HepG2 (cell line): Measurements from ENCODE around the gene SHPK. TPM values are rescaled to one million over a fixed set of nuclear protein-coding genes. Genes with fewer than 3 reads are reported as not detected.

Source experiments
- ATAD3A ChIP-seq: sonication (generic); formaldehyde crosslinking; IDR thresholded peaks from 2 replicates; pipeline ENCODE4 v1.4.0; 2020; ENCODE audit warnings: missing genetic modification reagents
- BHLHE40 ChIP-seq: IDR thresholded peaks from 2 replicates; pipeline ENCODE4 v1.6.1; 2011; ENCODE audit warnings: low read length, improper control_type of control experiment
- CEBPB ChIP-seq: IDR thresholded peaks from 2 replicates; pipeline ENCODE4 v1.6.1; 2011; ENCODE audit warnings: low read depth, low read length, improper control_type of control experiment, borderline replicate concordance
- DPF2 ChIP-seq: sonication (generic); formaldehyde crosslinking; IDR thresholded peaks from 2 replicates; pipeline ENCODE4 v1.4.0; 2020; ENCODE audit warnings: mild to moderate bottlenecking, low read depth, missing genetic modification reagents, borderline replicate concordance
- FOXO1 ChIP-seq: sonication (generic); formaldehyde crosslinking; IDR thresholded peaks from 2 replicates; pipeline ENCODE4 v1.4.0; 2020; ENCODE audit warnings: missing genetic modification reagents
- HIVEP1 ChIP-seq: sonication (generic); formaldehyde crosslinking; IDR thresholded peaks from 2 replicates; pipeline ENCODE4 v1.4.0; 2020; ENCODE audit warnings: mild to moderate bottlenecking, missing genetic modification reagents
- MEIS1 ChIP-seq: sonication (generic); formaldehyde crosslinking; IDR thresholded peaks from 2 replicates; pipeline ENCODE4 v1.9.0; 2021; ENCODE audit warnings: mild to moderate bottlenecking, missing genetic modification reagents, moderate library complexity, borderline replicate concordance
- NR2F2 ChIP-seq: IDR thresholded peaks from 2 replicates; pipeline ENCODE4 v1.6.1; 2012; ENCODE audit warnings: low read depth, inconsistent platforms, borderline replicate concordance
- PHF8 ChIP-seq: sonication (generic); formaldehyde crosslinking; IDR thresholded peaks from 2 replicates; pipeline ENCODE4 v1.5.0; 2020; ENCODE audit warnings: missing genetic modification reagents
- REPIN1 ChIP-seq: sonication (generic); formaldehyde crosslinking; IDR thresholded peaks from 2 replicates; pipeline ENCODE4 v1.8.0; 2022; ENCODE audit warnings: missing genetic modification reagents, low read depth, mild to moderate bottlenecking, borderline replicate concordance
- SRSF4 ChIP-seq: fragments of 200-400 bp; formaldehyde crosslinking; IDR thresholded peaks from one replicate; pipeline ENCODE4 v1.6.1; 2018; ENCODE audit warnings: mild to moderate bottlenecking, low read depth, low read length, moderate library complexity; ENCODE audit not compliant: poor library complexity, severe bottlenecking
- ZFP90 ChIP-seq: sonication (generic); formaldehyde crosslinking; IDR thresholded peaks from 2 replicates; pipeline ENCODE4 v1.8.0; 2022; ENCODE audit warnings: missing genetic modification reagents, mild to moderate bottlenecking, inconsistent platforms, borderline replicate concordance
- ZNF10 ChIP-seq: sonication (generic); formaldehyde crosslinking; IDR thresholded peaks from 2 replicates; pipeline ENCODE4 v1.4.0; 2020; ENCODE audit warnings: mild to moderate bottlenecking, low read depth, missing genetic modification reagents, borderline replicate concordance
- ZNF180 ChIP-seq: sonication (generic); formaldehyde crosslinking; IDR thresholded peaks from 2 replicates; pipeline ENCODE4 v1.4.0; 2020; ENCODE audit warnings: low read depth, missing genetic modification reagents, borderline replicate concordance
- ZNF263 ChIP-seq: sonication (generic); formaldehyde crosslinking; IDR thresholded peaks from 2 replicates; pipeline ENCODE4 v1.4.0; 2020; ENCODE audit warnings: missing genetic modification reagents
- ZNF317 ChIP-seq: sonication (generic); formaldehyde crosslinking; IDR thresholded peaks from 2 replicates; pipeline ENCODE4 v1.5.0; 2020; ENCODE audit warnings: mild to moderate bottlenecking, missing genetic modification reagents
- ZNF33B ChIP-seq: sonication (generic); formaldehyde crosslinking; IDR thresholded peaks from 2 replicates; pipeline ENCODE4 v1.5.1; 2020; ENCODE audit warnings: mild to moderate bottlenecking, missing genetic modification reagents
- ZNF562 ChIP-seq: sonication (generic); formaldehyde crosslinking; IDR thresholded peaks from 2 replicates; pipeline ENCODE4 v1.8.0; 2022; ENCODE audit warnings: missing genetic modification reagents, borderline replicate concordance
- ZSCAN30 ChIP-seq: sonication (generic); formaldehyde crosslinking; IDR thresholded peaks from 2 replicates; pipeline ENCODE4 v1.5.0; 2020; ENCODE audit warnings: mild to moderate bottlenecking, missing genetic modification reagents
- polyA plus RNA-seq, 8 experiments: library from polyadenylated mRNA; depleted of rRNA in 3 of 8; stranded (reverse) in 7 of 8; unstranded in 1 of 8; fragments of >200 nt; fragmentation: Illumina TruSeq in 4 of 8; extraction: Trizol in 4 of 8; gene quantifications; 2 replicates each; pipeline versions ENCODE4 v1.2.1 to v1.2.3, GENCODE V29; 2011 to 2016; ENCODE audit warnings: low read depth in 4 of 8, missing spikeins in 1 of 8, mixed read lengths in 1 of 8; ENCODE audit not compliant: insufficient read depth in 1 of 8
- total RNA-seq, 5 experiments: library from RNA; depleted of rRNA; stranded (reverse); fragments of >200 nt; fragmentation: Illumina TruSeq; extraction: Trizol; gene quantifications; 2 replicates each; pipeline ENCODE4 v1.2.3, GENCODE V29; 2016; ENCODE audit warnings: low read depth in 1 of 5
- TF ChIP-seq, protein P1 (sequence below), 2 experiments: IDR thresholded peaks; 2 replicates each; pipeline ENCODE4 v1.6.1; 2011 to 2012; ENCODE audit warnings: low read length in 2 of 2, borderline replicate concordance in 1 of 2, low read depth in 1 of 2, mild to moderate bottlenecking in 1 of 2, moderate library complexity in 1 of 2
- TF ChIP-seq, protein P2 (sequence below): conservative IDR thresholded peaks from 2 replicates; pipeline ENCODE4 v1.6.1; 2018; ENCODE audit warnings: missing genetic modification reagents
- TF ChIP-seq, protein P3 (sequence below): sonication (generic); formaldehyde crosslinking; IDR thresholded peaks from 2 replicates; pipeline ENCODE4 v1.4.0; 2020; ENCODE audit warnings: mild to moderate bottlenecking, missing genetic modification reagents
- TF ChIP-seq, protein P4 (sequence below): sonication (generic); formaldehyde crosslinking; IDR thresholded peaks from 2 replicates; pipeline ENCODE4 v1.4.0; 2020; ENCODE audit warnings: missing genetic modification reagents

The SHPK gene
- total and polyA plus RNA-seq, 2 of the 13 experiments (the other 11 are each of a cell fraction or from before 2014, with no cell fraction given): 16.2 to 30.9 TPM

DNA sequence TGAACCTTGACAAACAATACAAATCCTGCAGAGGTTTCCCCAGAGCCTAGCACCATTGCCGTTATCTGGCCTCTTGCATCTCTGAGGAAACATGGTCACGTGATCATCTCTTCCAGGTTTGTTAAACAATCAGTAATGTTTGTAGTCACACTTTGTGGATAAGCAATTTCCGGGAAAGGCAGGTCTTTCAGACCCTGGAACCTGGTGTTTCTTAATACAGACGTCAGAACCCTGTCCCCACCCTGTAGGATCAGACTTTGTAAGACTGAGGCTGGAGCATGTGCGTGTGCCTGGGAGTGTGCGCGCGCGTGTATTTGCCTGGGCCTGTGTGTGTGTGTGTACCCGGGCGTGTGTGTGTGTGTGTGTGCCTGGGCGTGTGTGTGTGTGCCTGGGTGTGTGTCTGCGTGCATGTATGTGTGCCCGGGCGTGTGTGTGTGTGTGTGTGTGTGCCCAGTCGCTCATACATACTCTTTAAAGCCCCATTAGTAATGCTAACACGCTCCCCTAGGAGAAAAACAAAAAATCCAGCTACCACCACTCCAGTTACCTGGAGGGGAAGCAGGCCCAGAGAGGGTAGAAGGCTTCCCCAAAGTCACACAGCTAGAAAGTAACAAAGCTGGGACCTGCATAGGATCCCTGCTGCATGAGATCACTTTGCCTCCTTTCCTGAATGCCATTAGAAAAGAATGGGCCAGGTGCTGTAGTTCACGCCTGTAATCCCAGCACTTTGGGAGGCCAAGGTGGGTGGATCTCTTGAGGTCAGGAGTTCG, 5.9 kb upstream of the SHPK start (continued):
- TF ChIP-seq, protein P1, sequence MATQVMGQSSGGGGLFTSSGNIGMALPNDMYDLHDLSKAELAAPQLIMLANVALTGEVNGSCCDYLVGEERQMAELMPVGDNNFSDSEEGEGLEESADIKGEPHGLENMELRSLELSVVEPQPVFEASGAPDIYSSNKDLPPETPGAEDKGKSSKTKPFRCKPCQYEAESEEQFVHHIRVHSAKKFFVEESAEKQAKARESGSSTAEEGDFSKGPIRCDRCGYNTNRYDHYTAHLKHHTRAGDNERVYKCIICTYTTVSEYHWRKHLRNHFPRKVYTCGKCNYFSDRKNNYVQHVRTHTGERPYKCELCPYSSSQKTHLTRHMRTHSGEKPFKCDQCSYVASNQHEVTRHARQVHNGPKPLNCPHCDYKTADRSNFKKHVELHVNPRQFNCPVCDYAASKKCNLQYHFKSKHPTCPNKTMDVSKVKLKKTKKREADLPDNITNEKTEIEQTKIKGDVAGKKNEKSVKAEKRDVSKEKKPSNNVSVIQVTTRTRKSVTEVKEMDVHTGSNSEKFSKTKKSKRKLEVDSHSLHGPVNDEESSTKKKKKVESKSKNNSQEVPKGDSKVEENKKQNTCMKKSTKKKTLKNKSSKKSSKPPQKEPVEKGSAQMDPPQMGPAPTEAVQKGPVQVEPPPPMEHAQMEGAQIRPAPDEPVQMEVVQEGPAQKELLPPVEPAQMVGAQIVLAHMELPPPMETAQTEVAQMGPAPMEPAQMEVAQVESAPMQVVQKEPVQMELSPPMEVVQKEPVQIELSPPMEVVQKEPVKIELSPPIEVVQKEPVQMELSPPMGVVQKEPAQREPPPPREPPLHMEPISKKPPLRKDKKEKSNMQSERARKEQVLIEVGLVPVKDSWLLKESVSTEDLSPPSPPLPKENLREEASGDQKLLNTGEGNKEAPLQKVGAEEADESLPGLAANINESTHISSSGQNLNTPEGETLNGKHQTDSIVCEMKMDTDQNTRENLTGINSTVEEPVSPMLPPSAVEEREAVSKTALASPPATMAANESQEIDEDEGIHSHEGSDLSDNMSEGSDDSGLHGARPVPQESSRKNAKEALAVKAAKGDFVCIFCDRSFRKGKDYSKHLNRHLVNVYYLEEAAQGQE (IDR thresholded peaks at IDR 0.05; ENCODE audit: borderline replicate concordance in 1 of 2, low read depth in 1 of 2, low read length in 2 of 2): no peak
- no peak for TF ChIP-seq FOXO1 (CRISPR knock-in tag)
- TF ChIP-seq ZNF10 (CRISPR knock-in tag): no peak
- TF ChIP-seq ZNF317 (CRISPR knock-in tag): peak; percentile 72; the same call in 1 of the 2 replicates
- TF ChIP-seq, protein P2, sequence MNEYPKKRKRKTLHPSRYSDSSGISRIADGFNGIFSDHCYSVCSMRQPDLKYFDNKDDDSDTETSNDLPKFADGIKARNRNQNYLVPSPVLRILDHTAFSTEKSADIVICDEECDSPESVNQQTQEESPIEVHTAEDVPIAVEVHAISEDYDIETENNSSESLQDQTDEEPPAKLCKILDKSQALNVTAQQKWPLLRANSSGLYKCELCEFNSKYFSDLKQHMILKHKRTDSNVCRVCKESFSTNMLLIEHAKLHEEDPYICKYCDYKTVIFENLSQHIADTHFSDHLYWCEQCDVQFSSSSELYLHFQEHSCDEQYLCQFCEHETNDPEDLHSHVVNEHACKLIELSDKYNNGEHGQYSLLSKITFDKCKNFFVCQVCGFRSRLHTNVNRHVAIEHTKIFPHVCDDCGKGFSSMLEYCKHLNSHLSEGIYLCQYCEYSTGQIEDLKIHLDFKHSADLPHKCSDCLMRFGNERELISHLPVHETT (CRISPR knock-in tag): no peak
- TF ChIP-seq HIVEP1: no peak
- TF ChIP-seq, protein P3, sequence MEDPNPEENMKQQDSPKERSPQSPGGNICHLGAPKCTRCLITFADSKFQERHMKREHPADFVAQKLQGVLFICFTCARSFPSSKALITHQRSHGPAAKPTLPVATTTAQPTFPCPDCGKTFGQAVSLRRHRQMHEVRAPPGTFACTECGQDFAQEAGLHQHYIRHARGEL (CRISPR knock-in tag): no peak
- no peak for TF ChIP-seq REPIN1
- TF ChIP-seq ZNF562 (CRISPR knock-in tag): no peak
- no peak for TF ChIP-seq PHF8 (CRISPR knock-in tag)
- no peak for TF ChIP-seq NR2F2
- peak; percentile 84 for TF ChIP-seq BHLHE40
- no peak for TF ChIP-seq ZNF180 (CRISPR knock-in tag)
- no peak; the same call in 1 of the 2 replicates for TF ChIP-seq DPF2 (CRISPR knock-in tag)
- TF ChIP-seq, protein P4, sequence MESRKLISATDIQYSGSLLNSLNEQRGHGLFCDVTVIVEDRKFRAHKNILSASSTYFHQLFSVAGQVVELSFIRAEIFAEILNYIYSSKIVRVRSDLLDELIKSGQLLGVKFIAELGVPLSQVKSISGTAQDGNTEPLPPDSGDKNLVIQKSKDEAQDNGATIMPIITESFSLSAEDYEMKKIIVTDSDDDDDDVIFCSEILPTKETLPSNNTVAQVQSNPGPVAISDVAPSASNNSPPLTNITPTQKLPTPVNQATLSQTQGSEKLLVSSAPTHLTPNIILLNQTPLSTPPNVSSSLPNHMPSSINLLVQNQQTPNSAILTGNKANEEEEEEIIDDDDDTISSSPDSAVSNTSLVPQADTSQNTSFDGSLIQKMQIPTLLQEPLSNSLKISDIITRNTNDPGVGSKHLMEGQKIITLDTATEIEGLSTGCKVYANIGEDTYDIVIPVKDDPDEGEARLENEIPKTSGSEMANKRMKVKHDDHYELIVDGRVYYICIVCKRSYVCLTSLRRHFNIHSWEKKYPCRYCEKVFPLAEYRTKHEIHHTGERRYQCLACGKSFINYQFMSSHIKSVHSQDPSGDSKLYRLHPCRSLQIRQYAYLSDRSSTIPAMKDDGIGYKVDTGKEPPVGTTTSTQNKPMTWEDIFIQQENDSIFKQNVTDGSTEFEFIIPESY (CRISPR knock-in tag): peak; percentile 57
- no peak for TF ChIP-seq MEIS1 (CRISPR knock-in tag)
- TF ChIP-seq SRSF4: no peak
- no peak for TF ChIP-seq ZNF263 (CRISPR knock-in tag)
- no peak for TF ChIP-seq ZNF33B
- no peak for TF ChIP-seq ZSCAN30
- no peak for TF ChIP-seq ATAD3A (CRISPR knock-in tag)
- 0 out of 2 replicates have a peak, but pooled peaks have one; percentile 28 for TF ChIP-seq CEBPB
- TF ChIP-seq ZFP90 (CRISPR knock-in tag): no peak
